Stimulated activated CD4-positive, alpha-beta T cell treated with anti-CD3 and anti-CD28 coated beads, Interleukin-1b, Interleukin-23, amount 100 ng/mL, for 48 hours (primary cell): Measurements from ENCODE around the gene DEFB125.
"Not testable (repeated sequence)": the region's sequence is repeated elsewhere in the genome, so short reads cannot be mapped to it uniquely, and the experiment has no call there.

Experiments used
- DNase-seq: peaks from one replicate; pipeline ENCODE4 v3.0.0-alpha.2; 2020

DEFB125 gene, protein sequence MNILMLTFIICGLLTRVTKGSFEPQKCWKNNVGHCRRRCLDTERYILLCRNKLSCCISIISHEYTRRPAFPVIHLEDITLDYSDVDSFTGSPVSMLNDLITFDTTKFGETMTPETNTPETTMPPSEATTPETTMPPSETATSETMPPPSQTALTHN

DNA sequence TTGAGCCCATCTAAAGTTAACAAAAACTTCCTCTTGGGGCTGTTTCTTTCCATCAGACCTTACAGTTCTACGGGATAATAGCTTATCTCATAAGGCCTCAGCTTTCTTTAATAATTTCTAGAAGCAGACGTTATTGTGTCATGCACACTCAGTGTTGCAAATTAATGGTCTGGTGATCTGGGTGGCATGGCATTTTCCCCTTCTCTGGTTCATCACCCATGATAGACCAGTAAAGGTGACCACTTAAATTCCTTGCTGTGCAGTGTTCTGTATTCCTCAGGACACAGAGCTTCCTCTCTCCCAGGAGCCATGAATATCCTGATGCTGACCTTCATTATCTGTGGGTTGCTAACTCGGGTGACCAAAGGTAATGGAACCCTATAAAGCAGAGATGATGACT is at the start of gene DEFB125:
Gene DEFB125, plus strand, starts transcription at position 272 of the 400 bp plus-strand sequence. Its CDS starts 38 bp downstream, at position 310.
- no peak for DNase-seq

DNA sequence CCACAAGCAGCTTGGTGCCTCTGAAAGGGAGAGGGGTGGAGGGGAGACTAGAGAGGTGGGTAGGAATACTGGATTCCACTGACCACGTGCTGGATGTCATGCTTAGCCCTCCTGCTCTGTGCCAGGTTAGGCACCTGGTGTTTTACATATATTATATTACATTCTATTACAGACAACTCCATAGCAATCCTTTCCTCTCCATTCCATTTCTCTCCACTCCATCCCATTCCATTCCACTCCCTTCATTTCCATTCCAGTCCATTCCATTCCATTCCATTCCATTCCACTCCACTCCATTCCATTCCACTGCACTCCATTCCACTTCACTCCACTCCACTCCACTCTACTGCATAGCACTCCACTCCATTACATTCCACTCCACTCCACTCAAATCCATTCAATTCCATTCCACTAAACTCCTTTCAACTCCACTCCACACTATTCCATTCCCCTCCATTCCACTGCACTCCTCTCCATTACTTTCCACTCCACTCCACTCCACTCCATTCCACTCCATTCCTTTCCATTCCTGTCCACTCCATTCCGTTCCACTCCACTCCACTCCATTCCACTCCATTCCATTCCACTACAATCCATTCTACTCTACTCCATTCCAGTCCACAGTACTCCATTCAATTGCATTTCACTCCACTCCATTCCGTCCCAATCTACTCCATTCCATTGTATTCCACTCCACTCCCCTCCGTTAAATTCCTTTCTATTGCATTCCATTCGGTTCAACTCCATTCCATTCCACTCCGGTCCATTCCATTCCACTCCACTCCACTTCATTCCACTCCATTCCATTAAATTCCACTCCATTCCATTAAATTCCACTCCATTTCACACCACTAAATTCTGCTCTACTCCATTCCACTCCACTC is 27.2 kb upstream of the DEFB125 start:
- DNase-seq: no peak

DNA sequence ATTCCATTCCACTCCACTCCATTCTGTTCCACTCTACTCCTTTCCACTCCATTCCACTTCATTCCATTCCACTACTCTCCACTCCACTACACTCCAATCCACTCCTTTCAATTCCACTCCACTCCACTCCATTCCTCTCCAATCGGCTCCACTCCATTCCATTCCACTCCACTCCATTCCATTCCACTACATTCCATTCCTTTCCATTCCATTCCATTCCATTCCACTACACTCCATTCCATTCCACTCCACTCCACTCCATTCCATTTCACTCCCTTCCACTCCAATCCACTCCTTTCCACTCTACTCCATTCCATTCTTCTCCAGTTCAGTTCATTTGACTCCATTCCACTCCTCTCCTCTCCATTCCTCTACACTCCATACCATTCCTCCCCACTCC is 26.2 kb upstream of the DEFB125 start:
- DNase-seq: no peak

DNA sequence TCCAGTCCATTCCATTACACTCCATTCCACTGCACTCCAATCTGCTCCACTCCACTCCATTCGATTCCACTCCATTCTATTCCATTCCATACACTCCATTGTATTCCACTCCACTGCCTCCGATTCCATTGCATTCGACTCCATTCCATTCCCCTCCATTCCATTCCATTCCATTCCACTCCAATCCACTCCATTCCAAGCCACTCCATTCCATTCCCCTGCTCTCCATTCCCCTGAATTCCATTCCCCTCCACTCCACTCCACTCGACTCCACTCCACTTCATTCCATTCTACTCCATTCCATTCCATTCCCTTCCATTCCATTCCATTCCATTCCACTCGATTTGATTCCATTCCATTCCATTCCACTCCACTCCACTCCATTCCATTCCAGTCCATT is 25.7 kb upstream of the DEFB125 start:
- no peak for DNase-seq

DNA sequence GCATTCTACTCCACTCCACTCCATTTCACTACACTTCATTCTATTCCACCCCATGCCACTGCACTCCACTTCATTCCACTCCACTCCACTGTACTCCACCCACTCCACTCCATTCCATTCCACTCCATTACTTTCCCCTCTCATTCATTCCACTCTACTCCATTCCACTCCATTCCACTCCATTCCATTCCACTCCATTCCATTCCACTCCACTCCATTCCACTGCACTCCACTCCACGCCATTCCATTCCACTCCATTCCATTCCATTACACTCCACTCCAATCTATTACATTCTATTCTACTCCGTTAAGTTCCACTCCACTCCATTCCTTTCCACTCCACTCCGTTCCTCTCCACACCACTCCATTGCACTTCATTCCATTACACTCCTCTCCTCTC is 25.0 kb upstream of the DEFB125 start:
- no peak for DNase-seq

DNA sequence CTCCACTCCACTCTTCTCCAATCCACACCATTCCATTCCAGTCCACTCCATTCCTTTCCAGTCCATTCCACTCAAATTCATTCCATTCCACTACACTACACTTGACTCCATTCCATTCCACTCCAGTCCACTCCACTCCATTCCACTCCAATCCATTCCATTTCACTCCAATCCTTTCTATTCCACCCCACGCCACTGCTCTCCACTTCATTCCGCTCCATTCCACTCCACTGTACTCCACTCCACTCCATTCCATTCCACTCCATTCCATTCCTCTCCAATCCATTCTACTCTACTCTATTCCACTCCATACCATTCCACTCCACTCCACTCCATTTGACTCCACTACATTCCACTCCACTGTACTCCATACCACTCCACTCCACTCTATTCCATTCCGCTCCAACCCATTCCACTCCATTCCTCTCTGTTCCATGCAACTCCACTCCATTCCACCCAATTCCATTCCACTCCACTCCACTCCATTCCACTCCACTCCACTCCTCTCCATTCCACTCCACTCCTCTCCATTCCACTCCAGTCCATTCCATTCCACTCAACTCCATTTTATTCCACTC is 23.4 kb upstream of the DEFB125 start:
- DNase-seq: no peak

DNA sequence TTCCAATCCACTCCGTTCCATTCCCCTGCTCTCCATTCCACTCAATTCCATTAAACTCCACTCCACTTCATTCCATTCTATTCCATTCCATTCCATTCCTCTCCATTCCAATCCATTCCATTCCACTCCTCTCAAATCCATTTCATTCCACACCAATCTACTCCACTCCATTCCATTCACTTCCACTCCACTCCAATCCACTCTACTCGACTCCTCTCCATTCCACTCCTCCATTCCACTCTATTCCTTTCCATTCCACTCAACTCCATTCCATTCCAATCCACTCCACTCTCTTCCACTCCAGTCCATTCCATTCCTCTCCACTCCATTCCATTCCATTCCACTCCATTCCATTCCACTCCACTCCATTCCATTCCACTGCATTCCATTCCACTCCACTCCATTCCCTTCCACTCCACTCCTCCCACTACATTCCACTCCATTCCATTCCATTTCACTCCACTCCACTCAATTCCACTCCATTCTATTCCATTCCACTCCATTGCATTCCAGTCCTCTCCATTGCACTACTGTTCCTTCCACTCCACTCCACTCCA is 22.6 kb upstream of the DEFB125 start:
- no peak for DNase-seq

DNA sequence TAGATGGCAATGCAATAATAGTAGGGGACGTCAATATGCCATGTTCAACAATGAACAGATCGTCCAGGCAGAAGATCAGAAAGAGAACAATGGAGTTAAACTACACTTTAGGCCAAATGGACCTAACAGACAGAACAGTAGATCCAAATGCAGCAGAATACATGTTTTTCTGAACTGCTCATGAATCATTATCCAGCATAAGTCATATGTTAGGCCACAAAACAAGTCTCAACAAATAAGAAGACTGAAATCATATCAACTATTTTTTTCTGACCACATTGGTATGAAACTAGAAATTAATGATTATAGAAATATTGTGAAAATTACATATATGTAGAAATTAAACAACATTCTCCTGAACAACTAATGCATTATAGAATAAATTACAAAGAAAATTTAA is 10.2 kb upstream of the DEFB125 start:
- DNase-seq: no peak

DNA sequence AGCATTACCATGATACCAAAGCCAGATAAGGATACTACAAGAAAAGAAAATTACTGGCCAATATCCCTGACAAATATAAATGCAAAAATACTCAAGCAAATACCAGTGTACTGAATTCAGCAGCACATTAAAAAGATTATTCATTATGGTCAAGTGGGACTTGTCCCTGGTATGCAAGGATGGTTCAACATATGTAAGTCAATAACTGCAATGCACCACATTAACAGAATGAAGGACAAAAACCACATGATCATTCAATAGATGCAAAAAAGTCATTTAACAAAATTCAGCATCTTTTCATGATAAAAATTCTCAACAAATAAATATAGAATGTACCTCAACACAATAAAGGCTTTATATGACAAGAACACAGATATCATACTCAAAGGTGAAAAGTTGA is 9.1 kb upstream of the DEFB125 start:
- DNase-seq: no peak

DNA sequence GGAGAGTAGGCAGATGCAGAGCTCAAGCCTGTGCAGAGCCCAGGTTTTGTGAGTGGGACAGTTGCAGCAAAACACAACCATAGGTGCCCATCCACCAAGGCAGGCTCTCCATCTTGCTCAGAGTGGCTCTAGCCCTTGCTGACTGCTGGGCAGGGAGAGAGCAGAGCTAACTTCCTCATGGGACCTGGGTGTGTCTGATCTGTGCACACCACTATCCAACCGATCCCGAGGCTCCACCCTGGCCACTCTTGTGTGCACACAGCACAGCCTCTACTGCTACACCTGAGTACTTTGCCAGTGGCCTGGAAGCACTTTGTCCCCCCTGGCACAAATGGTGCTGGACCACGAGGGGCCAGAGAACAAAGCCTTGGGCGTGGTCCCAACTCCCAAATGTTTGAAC is 7.9 kb upstream of the DEFB125 start:
- no peak for DNase-seq

DNA sequence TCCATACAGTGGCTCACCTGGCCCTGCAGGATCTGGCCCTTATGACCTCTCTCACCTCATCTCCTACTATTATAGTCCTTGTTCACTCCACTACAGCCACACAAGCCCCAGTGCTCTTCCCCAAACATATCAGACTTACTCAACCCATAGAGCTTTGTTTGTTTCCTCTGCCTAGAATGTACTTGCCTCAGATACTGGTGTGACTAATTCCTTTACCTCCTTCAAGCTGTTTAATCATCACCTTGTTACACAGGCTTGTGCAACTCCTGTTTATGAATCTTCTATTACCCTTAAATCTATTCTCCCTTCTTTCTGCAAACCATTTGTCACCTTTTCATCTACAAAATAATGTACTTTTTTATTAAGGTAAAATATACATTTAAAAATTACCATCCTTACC is 3.2 kb downstream of the DEFB125 start:
- no peak for DNase-seq

DNA sequence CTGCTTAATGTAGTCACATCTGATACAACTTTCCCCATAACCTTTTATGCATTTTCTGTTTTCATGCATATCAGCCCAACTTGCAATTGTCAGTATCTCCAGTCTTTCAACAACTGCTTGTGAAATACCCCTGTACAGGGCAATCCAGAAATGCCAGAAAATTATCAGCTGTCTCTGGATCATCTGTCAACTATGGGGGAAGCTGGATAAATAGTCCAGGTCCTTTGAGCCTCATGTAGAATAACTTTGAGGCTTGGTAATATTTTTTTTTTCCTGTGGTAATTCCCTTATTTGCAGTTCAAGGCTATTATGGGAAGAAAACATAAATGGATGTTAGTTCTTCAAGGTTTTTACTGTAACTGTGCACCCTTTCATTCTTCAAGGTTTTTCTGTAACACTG is 6.2 kb downstream of the DEFB125 start:
- no peak for DNase-seq

DNA sequence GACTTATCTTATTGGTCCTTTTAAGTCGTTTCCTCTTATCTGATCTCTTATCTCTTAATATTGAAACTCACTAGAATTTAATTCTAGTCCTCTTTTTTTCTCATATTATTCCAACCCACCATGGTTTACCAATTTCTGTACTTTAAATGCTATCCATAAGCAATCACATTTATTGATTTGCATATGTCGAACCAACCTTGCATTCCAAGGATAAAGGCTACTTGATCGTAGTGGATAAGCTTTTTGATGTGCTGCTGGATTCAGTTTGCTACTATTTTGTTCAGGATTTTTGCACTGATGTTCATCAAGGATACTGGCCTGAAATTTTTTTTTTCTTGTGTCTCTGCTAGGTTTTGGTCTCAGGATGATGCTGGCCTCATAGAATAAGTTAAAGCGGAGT is 7.7 kb downstream of the DEFB125 start:
- no peak for DNase-seq

DNA sequence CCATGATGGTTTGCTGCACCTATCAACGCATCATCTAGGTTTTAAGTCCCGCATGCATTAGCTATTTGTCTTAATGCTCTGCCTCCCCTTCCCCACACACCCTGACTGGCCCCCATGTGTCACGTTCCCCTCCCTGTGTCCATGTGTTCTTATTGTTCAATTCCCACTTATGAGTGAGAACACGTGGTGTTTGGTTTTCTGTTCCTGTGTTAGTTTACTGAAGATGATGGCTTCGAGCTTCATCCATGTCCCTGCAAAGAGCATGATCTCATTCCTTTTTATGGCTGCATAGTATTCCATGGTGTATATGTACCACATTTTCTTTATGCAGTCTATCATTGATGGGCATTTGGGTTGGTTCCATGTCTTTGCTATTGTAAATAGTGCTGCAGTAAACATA is 10.2 kb downstream of the DEFB125 start:
- not testable (repeated sequence) for DNase-seq

DNA sequence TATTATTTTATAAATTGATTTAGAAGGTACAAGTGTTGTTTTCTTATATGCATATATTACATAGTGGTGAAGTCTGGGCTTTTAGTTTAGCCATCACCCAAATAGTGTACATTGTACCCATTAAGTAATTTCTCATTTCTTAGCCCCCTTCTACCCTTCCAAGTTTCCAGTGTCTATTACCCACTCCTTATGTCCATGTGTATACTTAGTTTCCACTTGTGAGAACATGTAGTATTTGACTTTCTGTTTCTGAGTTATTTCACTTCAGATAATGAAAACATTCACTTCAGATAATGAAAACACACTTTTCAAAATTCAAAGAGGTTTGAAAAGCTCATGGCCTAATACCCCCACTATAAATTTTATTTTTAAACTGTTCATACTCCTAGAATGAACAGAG is 14.5 kb downstream of the DEFB125 start:
- no peak for DNase-seq

DNA sequence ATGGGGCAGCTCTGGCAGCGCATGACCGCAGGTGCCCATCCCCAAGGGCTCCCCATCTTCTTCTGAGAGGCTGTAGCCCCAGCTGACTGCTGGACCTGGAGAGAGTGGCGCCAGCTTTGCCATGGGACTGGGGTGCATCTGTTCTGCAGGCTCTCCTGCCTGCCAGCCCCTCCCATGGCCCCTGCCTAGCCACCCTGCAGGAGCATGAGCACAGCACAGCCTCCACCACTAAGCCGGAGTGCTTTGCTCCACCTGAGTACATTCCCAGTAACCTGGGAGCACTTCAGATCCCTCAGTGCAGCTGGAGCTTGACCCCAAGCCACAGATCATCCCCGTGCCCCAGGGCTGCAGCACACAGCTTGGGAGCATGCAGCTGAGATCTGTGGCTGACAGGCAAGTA is 16.0 kb downstream of the DEFB125 start:
- DNase-seq: no peak

DNA sequence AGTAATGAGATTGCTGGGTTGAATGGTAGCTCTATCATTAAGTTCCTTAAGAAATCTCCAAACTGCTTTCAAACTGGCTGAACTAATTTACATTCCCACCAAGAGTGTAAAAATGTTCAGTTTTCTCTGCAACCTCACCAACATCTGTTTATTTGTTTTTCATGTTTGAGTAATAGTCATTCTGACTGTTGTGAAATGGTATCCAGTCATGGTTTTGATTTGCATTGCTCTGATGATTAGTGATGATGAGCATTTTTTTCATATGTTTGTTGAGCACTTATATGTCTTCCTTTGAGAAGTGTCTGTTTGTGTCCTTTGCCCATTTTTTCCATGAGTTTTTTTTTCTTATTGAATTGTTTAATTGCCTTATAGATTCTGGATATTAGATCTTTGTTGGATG is 24.9 kb downstream of the DEFB125 start:
- DNase-seq: no peak

DNA sequence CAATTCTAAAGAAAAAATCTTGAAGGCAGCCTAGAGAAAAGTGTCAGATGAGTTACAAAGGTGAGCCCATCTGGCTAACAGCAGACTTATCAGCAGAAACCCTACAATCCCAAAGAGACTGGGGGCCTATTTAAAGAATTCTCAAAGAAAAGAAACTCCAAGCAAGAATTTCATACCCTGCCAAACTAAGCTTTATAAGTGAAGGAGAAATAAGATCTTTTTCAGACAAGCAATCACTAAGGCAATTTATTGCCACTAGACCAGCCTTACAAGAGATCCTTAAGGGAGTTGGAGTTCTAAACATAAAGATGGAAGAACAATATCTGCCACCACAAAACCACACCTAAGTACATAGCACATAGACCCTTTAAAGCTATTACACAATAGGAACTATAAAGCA is 30.0 kb downstream of the DEFB125 start:
- no peak for DNase-seq

DNA sequence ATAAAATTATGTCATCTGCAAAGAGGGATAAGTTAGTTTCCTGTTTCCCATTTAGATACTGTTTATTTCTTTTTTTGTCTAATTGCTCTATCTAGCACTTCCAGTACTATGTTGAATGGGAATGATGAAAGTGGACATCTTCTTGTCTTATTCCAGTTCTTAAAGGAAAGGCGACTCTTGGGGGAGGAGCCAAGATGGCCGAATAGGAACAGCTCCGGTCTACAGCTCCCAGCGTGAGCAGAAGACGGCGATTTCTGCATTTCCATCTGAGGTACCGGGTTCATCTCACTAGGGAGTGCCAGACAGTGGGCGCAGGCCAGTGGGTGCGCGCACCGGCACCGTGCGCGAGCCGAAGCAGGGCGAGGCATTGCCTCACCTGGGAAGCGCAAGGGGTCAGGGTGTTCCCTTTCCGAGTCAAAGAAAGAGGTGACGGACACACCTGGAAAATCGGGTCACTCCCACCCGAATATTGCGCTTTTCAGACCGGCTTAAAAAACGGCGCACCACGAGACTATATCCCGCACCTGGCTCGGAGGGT is 42.4 kb downstream of the DEFB125 start:
- not testable (repeated sequence) for DNase-seq

DNA sequence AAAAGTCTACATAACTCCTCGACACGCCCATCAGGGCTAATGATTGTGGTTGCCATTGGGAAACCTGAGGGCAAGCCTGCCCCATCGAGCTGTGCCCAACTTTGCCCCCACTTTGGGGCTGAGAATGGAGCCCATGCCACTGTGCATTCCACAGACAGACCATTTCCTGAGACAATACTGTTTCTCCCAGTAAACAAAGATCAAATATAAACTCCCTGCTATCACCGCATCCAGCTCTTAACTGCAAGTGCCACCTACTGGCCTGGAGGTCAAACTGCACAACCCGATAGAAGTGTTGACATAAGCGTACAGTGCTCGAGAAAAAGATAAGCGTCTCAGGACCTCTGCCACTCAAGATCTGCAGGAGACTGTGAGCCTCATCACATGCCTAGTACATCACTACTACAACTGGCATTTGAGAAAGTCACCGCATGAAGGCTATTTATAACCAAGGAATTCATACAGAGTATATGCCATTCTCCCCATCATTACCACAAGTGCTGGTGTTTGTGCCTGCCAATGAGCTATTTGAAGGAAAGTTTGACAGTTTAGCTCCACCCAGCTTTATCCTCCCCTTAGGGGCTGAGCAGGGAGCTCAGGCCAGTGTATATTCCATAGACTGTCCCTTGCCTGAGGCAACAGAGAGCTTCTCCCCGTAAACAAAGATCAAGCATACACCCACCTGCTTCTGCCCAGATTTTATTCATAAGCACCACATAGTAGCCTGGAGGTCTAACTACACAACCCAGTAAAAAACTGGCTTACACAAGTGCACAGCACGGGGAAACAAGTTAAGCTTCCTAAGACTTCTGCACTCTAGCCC is 50.4 kb downstream of the DEFB125 start:
- peak; percentile 7 for DNase-seq

DNA sequence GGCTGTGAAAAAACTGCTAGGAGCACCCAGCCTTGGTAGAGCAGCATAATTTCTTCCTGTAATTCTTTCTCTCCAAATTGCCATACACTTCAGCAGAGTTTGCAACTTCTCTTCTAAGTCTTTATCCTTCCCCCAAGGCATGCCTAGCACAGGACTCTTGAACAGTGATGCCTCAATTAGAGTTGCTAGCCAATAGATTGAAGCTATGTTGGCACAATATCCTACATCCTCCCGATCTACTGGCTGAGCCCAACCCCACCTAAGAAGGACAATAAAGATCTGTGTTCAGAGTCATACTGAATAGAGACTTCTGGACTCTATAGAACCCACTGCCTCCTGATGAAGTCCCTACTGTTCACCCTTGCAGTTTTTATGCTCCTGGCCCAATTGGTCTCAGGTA is 54.8 kb downstream of the DEFB125 start, which contains the start of gene DEFB126:
Gene DEFB126, plus strand, starts transcription at position 301 of the 400 bp plus-strand sequence. Its CDS starts 39 bp downstream, at position 340.
- no peak for DNase-seq

DNA sequence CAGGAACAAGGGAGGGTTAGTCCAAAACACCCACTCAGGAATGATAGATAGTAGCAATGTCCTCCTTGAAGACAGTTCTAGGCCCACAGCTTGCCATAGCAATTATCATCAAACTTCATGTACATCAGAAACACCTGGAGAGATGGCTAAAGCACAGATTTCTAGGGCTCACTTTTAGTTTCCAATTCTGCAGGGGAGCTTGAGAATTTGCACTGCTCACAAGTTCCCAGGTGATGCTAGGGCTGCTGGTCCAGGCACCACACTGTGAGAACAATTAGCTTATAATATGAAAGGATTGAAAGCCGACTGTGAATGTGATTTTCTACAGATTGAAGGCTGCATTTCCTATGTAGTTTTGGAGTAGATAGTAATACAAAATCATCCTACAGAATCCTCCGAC is 58.4 kb downstream of the DEFB125 start:
- DNase-seq: no peak
